HUES64 (cell line): ENCODE measurements around the gene PXT1.

Experiments used
- H3K27ac ChIP-seq: 2 replicates; pipeline ENCODE4 v1.7.0; 2013; ENCODE audit warnings: low read depth, low read length, inconsistent platforms
- H3K27me3 ChIP-seq: 2 replicates; pipeline ENCODE4 v1.6.1; 2013; ENCODE audit warnings: mild to moderate bottlenecking, low read length; ENCODE audit not compliant: insufficient read depth
- H3K36me3 ChIP-seq: 2 replicates; pipeline ENCODE4 v1.6.1; 2013; ENCODE audit warnings: mild to moderate bottlenecking, low read length; ENCODE audit not compliant: insufficient read depth
- H3K4me1 ChIP-seq: 2 replicates; pipeline ENCODE4 v1.6.1; 2013; ENCODE audit warnings: mild to moderate bottlenecking, low read length, moderate library complexity; ENCODE audit not compliant: insufficient read depth
- H3K4me3 ChIP-seq: 2 replicates; pipeline ENCODE4 v1.5.1; 2013; ENCODE audit warnings: mild to moderate bottlenecking, low read length, moderate library complexity
- H3K9ac ChIP-seq: 2 replicates; pipeline ENCODE4 v1.6.1; 2013; ENCODE audit warnings: mild to moderate bottlenecking, low read depth, low read length
- H3K9me3 ChIP-seq: 2 replicates; pipeline ENCODE4 v1.6.1; 2013; ENCODE audit warnings: low read depth, low read length; ENCODE audit not compliant: insufficient read depth
- whole genome bisulfite sequencing: fragments of 150-250, 120-280 bp; methylation state at CpG from one replicate; pipeline ENCODE4 v1.1.7; 2013; ENCODE audit warnings: missing lambda C conversion rate; 5-methylcytosine and 5-hydroxymethylcytosine counted together

Gene PXT1

DNA sequence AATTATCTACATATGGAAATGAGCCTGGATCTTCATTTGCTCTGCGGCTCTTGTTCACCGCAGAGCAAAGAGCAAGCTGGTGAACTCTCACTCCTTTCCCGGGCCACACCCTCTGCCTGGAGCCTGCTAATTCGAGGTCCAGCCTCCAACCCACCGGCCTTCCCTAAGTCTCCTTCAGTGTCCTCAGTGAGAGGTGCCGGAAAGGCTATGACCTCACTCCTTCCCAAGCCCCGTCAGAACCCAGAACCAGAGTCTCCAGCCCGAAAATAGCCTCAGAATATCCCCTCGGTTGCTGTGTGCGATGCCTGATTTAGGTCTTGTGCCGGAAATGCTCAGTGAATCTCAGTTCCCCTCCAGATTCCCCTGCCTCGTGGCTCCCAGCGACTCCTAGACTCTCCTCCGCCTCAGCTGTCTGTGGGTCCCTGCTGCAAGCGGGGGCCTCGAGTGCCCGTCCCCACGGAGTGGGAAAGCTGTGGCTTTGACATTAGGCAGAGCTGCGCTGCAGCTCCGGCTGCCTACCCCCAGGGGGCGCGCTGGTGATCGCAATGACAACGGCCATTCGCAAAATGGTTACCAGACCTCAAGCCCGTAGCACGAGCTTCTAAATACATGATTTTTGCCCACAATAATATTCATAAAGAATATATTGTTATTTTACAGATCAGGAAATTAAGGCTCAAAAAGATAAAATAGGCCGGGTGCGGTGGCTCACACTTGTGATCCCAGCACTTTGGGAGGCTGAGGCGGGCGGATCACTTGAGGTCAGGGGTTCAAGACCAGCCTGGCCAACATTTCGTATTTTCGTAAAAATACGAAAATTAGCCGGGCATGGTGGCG lies 101.8 kb downstream of the PXT1 start:
- Histone ChIP-seq H3K27ac (no peak overlapping the region), H3K27me3 (peaks cover 16% of the 10 kb centered on the region), H3K36me3 (no peaks in the 10 kb centered on the region), H3K4me1 (no peaks in the 10 kb centered on the region), H3K9me3 (no peaks in the 10 kb centered on the region), H3K9ac (no peak overlapping the region), H3K4me3 (peak overlapping the region; percentile 41)
- 23% methylated on average over 35 of the region's 36 CpGs for WGBS
